ENCODE data around the gene EHBP1.

Gene EHBP1

DNA sequence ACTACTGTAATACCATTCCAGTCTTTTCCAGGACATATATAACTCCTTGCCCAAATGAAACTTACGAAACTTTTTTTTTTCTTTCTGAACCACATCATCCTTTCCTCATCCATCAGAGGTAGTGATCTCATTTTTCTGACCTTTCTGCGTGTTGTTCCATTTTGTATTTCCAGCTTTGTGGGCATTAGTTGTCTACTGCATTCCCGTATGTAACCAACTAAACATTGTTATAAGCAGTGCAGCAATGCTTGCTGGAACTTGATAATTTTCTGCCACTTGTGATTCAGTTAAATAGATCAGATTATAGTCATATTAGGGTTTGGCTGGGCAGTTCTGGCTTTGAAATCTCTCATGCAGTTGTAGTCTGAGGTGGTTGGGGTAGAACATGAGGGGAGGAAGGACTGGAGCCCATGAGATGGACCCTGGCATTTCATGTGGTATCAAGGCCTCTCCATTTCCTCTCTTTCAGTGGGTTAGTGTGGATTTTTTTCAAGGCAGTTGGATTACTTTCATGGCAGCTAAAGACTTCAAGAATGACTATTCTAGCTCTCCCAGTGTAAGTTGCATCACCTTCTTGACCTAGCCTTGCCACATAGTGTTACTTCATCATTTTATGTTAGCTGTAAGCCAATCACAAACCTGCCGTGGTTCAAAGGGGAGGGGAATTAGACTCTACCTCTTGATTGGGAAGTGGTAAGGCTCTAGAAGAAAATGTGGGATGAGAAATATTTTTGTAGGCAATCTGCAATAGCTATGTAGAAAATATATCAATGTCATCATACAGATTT is 80.5 kb downstream of the EHBP1 start:
- DNase-seq = no peak

DNA sequence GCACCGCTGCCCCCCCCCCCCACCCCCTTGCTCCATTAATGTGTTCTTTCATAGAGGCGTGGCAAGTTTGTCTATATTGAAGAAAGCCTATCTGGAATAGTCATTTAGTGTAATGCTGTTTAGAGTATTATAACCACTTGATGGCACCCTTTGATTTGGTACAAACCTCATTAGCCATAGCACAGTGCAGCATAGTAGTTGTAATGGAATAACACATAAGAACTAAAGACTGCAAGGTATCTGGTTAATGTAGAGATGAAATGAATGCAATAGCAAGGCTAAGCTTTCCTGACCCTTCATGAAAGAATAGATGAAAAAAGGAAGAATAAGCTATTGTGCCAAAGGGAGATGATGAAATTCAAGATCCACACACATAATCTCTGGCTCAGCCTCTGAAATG is 81.9 kb downstream of the EHBP1 start:
- DNase-seq = no peak

DNA sequence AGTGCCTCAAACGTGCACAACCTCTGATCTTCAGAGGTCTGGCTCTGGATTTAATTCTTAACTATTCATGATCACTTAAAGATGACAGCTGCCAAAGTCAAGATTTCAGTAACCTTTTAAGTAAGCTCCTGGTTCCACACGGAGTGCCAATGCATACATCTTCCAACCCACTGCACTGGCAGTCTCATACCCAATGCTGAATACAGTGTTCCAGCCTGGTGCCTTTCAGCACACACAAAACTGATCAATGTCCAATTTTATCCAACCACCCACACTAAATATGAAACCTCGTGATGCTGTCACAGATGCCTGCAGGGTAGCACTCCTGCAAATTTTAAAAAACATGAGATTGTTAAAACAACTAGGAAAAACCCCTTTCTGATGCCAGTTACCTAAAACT is 84.0 kb downstream of the EHBP1 start:
- DNase-seq = no peak

DNA sequence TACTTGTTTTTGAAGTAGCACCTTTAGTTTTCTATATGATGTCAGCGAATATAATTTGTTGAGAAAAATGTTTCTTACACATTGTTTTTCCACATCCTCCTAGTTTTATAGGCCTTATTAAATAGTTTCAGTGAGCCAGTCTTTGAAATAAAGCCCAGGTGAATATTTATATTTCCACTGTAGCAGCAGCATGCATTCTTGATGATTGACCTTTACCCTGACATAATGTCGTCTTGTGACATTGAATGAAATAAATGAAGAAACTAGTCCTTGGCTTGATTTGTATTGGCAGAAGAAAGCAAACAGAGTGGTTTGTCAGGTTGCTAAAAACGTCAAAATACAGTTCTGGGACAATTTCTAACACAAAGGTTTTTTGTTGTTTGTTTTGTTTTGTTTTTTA is 84.4 kb downstream of the EHBP1 start:
- DNase-seq = no peak

DNA sequence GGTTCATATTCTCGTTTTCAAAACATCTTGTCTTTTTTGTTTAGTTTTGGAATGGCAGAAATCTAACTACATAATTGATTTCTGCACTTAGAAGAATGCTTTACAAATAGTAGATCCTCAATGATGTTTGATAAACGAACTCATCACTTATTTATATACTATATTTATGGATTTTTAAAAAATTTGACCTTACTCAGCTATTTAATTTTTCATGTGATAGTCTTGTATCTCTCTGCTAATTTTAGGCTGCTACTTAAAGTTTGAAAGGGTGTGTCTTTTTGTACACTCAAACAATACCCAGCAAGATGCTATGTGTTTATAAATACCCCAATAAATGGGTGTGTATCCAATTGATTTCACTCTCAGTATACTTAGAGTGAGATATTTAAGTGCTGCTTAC is 86.9 kb downstream of the EHBP1 start:
- DNase-seq = no peak

DNA sequence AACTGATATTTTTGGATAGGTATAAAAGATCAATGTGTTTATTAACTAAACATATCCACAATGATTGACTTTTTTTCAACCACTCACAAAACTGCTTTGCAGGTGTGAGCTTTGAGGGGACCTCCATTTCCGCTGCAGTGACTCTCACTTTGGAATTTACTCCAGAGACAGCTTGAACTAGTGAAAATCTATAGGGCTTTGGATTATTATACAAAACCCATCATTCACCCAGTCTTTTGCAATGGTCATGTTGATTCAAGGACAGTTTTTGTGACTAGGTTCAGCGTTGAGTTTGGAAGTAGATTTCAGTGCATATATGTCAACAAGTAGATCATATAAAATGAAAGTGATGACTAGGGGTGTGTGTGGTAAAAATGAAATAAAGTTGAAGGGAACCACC is 87.7 kb downstream of the EHBP1 start:
- no peak for DNase-seq

DNA sequence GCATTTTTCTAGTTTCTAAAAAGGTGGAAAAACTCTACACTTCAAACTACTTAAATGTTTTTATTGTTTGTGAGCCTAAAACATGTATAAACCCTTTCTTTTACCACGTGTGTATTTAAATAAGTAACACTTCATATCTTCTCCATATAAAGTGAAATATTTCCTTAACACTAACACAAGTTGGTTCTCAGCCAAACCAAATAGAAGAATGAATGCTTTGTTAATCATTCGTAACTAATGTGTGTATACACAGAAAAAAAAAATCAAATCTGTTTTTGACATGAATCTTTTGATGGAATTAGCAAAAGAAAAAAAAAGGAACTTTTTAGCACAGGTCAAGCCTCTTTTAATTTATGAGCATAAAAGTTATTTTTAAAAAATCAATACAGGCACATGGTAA is 89.3 kb downstream of the EHBP1 start:
- DNase-seq = no peak

DNA sequence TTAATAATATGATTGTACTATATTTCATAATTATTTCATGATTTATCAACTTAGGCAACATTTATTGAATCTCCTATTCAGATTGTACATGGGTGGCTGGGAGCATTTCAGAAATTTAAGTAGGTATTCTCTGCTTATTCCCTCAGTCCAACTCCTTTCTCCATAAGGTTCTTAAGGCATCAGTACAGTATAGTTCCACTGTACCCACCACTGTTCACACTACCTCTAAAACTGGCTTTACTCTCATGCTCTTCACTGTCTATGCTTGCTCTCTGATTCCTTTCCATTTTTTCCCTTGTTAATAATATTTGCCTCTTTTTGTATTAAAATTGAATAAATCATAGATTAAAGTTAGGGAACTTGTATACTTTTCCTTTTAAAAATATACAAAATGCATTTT is 89.8 kb downstream of the EHBP1 start:
- no peak for DNase-seq

DNA sequence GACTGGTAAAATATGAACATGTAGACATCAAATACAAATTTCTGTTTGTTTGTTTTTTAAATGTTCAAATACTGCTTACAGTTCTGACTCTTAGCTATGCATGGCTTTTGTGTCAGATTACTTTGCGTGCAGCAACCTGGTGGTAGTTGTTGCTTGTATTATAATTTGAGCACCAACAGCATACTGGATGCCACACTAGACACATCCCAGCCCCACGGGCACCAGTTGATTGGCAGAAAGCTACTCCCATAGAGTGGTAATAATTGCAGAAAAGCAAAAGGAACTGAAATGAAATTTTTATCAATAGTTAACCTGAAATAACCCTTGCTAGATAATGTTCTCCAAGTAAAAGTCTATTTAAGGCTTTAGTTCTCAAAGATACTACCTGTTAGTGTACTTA is 91.6 kb downstream of the EHBP1 start:
- no peak for DNase-seq

DNA sequence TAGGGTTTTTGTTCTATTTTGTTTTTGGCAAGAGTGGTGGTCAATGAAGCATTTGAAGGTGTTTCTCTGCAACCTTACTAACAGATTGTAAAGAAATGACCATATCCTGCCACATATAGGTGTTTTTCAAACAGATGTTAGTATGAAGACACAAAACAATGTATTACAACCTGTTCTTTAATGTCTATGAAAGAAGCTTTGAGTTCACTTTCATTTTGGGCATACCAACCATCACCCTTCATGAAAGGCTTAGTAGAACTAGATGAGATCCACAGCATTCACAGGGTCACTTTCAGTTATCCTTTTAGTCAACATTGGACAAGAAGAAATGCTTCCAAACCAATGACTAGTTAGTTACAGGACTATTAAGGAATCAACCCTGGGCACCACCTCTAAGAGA is 95.1 kb downstream of the EHBP1 start:
- no peak for DNase-seq

DNA sequence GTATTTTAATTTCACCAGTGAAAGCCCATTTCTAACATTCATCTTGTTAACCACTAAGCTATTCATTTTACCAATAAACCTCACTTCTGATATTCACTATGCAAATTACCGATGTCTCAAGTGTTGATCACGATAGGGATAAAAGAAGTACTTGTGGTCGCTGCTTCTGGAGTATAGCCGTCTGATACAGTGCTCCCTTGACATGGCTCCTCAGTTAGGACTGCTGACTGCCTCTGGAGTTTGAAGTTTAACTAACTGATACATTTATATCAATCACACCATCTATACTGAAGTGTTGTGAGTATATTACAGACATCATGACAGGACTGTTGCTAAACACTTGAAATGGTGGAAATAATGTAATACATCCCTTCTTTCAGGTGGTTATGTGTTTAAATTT is 95.6 kb downstream of the EHBP1 start:
- no peak for DNase-seq

DNA sequence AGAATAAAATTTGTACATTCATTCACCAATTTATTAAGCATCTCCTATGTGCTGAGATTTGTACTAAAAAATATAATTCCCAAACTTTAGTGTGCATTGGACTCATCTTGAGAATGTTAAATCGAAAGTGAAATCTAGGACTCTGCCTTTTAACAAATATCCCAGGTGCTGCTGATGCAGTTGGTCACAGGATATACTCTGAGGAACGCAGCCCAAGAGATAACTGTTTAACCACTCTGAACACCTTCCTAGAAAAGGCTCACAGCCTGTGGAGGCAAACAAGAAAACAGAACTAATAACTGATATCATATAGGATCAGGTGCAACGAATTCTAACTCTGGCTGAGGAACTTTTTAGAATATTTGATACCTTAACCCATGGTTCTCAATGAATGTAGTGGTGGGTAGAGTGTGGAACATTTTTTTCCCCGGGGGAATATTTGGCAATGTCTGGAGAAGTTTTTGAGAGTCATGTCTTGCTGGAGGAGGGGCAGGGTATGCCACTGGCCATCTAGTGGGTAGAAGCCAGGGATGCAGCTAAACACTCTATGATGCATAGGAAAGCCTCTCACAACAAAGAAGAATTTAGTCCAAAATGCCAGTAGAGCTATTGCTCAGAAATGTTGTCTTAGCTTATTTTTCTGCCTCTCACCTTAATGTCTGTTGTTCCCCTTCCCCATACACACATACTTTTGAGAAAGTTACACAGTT is 96.5 kb downstream of the EHBP1 start:
- no peak for DNase-seq

DNA sequence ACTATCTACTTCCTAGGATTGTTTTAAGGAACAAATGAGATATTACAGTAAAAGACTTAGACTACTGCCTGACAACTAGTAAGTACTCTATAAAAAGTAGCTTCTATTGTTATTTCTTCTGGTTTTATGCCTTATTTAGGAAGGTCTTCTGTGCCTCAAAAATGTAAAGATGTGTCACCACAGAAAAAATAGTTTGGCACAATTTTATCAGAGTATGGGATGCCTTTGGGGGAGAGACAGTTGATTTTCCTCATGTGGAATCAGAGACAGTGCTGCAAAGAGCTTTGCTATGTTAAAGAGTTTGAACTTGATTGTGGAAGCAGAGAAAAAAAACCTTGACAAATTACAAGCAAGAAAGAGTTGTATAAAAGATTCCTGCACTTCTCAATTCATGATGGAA is 98.4 kb downstream of the EHBP1 start:
- DNase-seq = no peak

DNA sequence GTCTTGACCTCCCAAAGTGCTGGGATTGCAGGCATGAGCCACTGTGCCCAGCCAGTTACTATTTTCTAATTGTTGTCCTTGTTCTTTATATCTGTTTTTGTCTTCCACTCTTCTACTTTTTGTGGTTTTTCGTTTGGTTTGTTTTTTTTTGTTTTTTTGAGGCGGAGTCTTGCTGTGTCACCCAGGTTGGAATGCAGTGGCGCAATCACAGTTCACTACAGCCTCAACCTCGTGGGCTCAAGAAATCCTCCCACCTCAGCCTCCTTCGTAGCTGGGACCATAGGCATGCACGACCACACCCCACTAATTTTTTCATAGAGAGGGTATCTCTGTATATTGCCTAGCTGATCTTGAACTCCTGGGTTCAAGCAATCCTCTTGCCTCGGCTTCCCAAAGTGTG is 100.7 kb downstream of the EHBP1 start:
- no peak for DNase-seq

DNA sequence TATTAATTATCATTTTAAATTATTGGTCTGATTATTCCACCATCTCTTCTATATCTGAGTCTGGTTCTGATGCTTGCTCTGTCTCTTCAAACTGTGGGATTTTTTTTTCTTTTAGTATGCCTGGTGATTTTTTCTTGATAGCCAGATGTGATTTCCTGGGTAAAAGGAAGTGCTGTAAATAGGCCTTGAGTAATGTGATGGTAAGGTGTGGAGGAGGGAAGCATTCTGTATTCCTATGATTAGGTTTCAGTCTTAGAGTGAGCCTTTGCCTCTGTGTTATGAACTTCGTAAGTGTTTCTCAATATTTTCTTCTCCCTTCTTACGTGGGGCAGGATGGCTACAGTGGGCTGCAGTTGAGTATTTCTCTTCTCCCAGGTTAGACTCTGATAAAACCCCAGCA is 103.0 kb downstream of the EHBP1 start:
- DNase-seq = no peak

DNA sequence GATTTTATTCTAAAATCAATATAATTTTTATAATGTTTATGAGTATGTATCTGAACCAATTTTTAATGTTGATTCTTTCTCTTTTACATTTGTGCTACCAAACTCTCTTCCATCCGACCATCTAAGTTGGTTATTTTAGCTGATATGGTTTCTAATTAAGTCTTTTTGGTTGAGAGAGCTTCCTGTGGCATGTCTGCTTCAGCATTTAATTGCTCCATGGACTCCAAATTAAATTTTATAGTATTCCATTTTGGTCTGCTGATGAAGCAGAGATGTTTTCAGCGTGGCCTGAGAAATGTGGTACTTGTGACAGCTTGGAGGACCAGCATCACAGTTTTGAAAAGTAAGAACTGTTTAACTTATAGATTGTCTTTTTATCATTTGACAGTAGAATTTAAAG is 105.6 kb downstream of the EHBP1 start:
- DNase-seq = no peak

DNA sequence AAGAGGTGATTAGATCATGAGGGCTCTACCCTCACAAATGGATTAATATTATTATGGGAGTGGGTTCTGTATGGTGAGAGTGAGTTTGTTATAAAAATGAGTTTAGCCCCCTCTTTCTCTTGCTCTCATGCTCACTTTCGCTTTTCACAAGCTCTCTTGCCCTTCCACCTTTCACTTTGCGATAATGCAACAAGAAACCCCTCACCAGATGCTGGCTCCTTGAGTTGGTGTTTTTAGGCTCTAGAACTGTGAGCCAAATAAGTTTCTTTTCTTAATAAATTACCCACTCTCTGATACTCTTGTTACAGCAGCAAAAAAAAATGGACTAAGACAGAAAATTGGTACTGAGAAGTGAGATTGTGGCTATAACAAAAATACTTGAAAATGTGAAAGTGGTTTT is 106.5 kb downstream of the EHBP1 start:
- DNase-seq = no peak

DNA sequence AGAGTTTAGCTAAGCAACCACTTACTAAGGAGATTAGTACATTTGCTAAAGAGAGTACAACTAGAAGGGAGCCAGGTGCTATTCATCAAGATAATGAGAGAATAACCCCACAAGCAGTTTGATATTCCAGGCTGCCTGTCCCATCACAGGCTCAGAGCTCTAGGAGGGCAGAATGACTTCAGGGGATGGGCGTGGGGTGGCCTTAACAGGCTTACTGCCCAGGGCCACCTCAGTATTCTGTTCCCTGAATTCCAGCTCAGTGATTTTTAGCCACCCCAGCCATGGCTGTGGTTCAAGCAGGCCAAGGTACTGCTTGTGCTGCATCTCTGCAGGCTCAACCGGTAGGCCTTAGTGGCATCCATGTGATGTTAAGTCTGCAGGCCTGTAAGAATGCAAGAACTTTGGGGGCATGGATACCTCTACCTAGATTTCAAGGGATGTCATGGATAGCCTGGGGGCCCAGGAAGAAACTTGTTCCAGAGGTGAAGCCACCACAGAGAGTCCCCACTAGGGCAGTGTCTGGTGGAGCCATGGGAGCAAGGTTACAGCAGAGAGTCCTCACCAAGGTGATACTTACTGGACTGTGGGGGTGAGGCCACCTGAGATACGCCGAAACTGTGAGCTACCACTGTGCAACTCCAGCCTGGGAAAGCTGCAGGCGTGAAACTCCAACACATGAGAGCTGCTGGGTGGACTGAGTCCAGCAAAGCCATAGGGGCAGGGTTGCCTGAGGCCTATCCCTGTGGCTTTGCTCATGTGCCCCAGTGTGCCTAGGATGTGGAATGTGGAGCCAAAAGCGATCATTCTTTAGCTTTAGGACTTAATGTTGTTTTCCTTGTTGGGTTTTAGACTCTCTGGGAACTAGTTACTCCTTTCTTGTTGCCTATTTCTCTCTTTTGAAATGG is 107.7 kb downstream of the EHBP1 start:
- no peak for DNase-seq

DNA sequence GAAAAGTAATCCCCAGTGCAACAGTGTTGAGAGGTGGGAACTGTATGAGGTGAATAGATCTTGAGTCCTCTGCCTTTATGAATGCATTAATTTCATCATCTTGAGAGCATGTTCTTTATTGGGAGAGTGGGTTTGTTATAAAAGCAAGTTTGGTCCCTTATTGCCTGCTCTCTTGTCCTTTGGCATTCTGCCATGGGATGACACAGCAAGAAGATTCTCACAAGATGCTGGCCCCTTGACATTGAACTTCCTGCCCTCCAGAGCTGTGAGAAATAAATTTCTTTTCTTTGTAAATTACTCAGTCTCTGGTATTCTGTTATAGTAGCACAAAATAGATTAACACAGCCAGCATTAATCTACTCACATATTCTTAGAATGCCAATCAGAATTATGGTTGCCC is 108.6 kb downstream of the EHBP1 start:
- DNase-seq = no peak

DNA sequence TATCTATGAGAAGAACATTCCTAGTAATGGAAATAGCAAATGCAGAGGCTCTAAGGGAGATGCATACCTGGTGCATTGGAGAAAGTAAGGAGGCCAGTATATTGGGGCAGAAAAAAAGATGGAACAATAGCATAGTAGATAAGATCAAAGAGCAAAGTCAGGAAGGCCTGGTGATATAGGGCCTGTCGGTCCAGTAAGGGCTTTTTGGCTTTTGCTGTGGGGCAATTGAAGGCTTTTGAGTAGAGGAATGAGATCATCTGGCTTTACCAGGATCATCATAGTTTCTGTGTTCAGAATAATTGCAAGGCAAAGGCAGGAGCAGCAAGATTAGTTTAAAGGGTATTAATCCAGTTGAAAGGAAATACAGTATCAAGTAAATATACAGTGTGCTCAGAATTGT is 111.8 kb downstream of the EHBP1 start:
- no peak for DNase-seq

DNA sequence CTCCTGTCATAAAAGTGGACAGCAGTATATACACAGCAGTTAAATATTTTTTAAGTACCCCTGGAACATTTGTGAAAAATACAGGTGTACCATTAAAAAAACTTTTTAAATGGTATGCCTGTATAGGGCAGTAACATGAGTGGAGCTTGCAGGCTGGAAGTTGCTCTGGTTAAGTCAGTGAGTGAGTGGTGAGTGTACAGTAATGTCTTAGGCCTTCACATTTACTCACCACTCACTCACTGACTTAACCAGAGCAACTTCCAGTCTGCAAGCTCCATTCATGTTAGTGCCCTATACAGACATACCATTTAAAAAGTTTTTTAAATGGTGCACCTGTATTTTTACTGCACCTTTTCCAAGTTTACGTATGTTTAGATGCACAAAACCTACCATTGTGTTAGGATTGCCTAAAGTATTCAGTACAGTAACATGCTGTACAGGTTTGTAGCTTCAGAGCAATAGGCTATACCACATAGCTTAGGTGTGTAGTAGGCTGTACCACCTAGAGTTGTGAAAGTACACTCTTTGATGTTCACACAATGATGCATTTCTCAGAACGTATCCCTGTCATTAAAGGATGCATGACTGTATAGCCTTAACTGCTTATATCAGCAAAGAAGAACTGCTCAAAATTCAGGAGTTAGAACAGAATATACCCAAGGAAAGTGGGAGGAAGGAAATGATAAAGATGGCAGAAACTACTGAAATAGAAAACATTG is 112.6 kb downstream of the EHBP1 start:
- DNase-seq = no peak

DNA sequence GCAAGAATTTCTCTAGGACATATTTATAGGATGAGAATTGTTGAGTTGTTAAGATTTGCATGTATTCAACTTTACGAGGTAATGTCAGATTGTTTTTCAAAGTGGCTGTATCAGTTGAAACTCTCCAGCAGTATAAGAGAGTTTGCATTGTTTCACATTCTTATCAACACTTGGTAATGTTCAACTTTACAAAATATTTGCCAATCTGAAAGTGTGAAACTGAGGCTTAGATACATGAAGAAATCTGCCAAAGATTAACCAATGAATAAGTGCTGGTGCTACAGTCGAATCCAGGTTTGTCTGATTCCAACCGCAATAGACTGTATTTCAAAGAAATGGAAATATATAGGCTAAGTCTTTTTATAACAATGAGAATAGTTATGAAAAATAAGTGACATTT is 117.0 kb downstream of the EHBP1 start:
- DNase-seq = no peak

DNA sequence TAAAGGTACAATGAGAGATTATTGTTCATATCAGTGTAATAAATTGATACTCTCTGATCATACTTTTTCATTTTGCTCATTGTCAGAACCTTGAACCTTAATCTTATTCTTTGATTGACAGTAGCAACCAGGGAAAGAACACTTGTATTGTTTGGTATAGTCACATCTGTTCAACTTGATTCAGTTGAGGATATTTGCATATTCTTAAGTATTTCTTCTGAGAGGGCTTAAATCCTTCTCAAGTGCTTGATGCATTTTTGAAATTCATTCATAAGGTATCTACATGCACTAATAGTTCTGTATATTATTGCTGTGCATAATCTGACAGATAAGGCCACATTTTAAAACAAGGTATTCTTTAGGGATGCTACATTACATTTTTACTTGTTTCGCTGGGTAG is 118.9 kb downstream of the EHBP1 start:
- DNase-seq = no peak
